GM06990 (cell line): ENCODE measurements around the gene C20orf204.

Experiments used
- DNase-seq: peaks from one replicate; pipeline ENCODE4 v3.0.0-alpha.2; 2011; ENCODE audit not compliant: insufficient read length; ENCODE audit errors: extremely low read depth
- H3K27me3 ChIP-seq: replicated peaks from 2 replicates; pipeline ENCODE4 v1.6.0; 2011; ENCODE audit warnings: low read length; ENCODE audit not compliant: control insufficient read depth, insufficient read depth
- H3K36me3 ChIP-seq: 2 replicates; pipeline ENCODE4 v1.5.1; 2011; ENCODE audit warnings: low read length; ENCODE audit not compliant: control insufficient read depth, insufficient read depth
- H3K4me3 ChIP-seq: replicated peaks from 2 replicates; pipeline ENCODE4 v1.5.1; 2011; ENCODE audit warnings: low read depth, mild to moderate bottlenecking, control low read depth, low read length
- TF ChIP-seq, protein P1 (sequence below): IDR thresholded peaks from 2 replicates; pipeline ENCODE4 v1.5.1; 2011; ENCODE audit warnings: low read length, control low read depth, mild to moderate bottlenecking, inconsistent platforms; ENCODE audit not compliant: insufficient read depth, poor library complexity, severe bottlenecking

Gene C20orf204

DNA sequence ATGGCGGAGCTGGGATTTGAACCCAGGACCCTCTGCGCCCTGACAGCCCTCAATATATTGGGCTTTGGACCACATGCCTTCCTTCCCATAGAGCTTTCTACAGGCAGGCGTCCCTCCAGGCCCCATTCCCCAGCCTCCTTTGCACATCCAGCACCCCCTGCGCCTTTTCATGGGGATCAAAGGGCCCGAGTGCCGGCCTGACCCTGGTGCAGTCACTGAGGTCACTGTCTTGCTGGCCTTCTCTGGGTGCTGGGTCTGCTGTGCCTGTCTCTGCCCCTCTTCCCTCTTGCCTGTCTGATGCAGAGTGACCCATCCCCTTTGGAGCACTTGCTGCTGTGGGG is 45.6 kb downstream of the C20orf204 start:
- no peak overlapping the region for H3K4me3 ChIP-seq
- TF ChIP-seq, protein P1, sequence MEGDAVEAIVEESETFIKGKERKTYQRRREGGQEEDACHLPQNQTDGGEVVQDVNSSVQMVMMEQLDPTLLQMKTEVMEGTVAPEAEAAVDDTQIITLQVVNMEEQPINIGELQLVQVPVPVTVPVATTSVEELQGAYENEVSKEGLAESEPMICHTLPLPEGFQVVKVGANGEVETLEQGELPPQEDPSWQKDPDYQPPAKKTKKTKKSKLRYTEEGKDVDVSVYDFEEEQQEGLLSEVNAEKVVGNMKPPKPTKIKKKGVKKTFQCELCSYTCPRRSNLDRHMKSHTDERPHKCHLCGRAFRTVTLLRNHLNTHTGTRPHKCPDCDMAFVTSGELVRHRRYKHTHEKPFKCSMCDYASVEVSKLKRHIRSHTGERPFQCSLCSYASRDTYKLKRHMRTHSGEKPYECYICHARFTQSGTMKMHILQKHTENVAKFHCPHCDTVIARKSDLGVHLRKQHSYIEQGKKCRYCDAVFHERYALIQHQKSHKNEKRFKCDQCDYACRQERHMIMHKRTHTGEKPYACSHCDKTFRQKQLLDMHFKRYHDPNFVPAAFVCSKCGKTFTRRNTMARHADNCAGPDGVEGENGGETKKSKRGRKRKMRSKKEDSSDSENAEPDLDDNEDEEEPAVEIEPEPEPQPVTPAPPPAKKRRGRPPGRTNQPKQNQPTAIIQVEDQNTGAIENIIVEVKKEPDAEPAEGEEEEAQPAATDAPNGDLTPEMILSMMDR = no peak

DNA sequence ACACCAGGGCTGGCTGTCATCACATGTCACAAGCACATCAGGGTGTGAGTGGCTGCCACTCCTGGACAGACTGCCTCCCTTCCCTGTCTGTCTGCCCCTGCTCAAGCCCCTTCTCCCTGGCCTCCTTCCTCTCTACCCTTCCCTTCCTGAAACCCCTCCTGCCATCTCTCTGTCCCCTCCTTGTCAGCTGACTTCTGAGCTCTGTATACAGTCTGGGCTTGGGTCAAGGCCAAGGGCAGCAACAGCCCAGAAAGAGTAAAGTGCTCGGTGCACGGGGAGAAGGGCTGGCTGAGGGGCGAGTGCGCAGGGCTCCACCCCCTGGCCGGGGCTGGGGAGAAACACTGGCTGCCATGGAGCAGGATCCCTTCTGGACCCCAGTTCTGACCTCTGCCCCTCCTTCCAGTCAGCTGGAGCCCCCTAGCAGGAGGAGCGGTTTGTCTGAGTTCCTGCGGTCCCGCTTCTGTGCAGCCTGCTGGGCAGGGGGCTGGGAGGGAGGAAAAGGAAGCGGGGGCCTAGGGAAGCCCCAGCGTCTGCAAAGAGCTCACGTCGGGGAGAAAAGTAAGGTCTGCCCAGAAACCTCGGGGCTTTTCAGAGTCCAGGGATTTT is 46.2 kb downstream of the C20orf204 start:
- no peak for DNase-seq
- no peaks in the 10 kb centered on the region for H3K36me3 ChIP-seq
- peaks cover 4% of the 10 kb centered on the region for H3K27me3 ChIP-seq
- TF ChIP-seq, protein P1 = no peak
- H3K4me3 ChIP-seq = no peak overlapping the region

More for the DNA sequence above, 45.6 kb downstream of the C20orf204 start:
- DNase-seq = no peak
- no peaks in the 10 kb centered on the region for H3K36me3 ChIP-seq
- H3K27me3 ChIP-seq = peaks cover 4% of the 10 kb centered on the region

DNA sequence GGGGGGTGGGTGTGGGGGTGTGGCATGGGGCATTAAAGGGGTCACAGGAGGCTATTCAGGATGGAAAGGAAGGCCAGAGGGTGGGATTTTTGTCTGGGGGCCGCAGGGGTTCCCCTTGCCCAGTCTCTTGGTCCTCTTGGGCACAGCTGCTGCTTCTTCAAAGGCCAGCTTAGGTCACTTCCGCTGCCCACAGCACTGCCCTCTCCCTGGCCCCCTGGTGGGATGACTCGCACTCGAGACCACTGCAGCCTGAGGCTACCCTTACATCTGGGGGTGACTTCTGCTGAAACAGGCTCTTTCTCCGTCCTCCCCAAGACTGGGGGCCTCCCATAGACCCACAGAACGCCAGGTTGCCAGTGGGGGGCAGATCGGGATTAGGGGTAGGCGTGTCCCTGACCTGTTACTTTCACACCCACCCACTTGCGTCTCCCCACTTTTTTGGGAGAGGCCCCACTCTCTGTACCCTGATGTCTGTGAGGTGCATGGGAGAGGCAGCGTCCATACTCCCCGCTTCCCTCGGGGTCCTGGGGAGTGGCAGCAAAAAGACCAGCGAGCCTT is 46.9 kb downstream of the C20orf204 start:
- Histone ChIP-seq H3K4me3 (peak overlapping the region; percentile 28), H3K27me3 (peaks cover 4% of the 10 kb centered on the region), H3K36me3 (no peaks in the 10 kb centered on the region)
- TF ChIP-seq, protein P1 = no peak
- DNase-seq = no peak

DNA sequence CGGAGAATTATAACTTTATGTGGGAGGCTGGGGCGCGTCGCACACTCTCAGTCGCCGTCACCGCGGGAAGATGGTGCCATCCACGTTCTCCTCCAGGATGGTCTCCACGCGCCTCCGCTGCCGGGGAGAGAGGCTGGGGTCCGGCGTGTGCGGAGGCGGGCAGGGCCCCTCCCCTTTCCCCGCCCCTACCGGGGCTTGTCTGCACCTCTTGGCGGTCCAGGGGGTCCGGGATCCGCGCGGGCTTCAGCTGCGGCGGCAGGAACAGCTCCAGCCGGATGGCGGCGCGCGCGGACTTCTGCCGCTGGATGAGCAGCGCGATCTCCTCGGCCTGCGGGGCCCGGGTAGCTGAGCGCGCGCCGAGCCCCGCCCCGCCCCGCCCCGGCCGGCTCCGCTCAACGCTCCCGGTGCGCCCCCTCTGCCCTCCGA is 47.4 kb downstream of the C20orf204 start:
- Histone ChIP-seq H3K27me3 (peaks cover 4% of the 10 kb centered on the region), H3K36me3 (no peaks in the 10 kb centered on the region), H3K4me3 (peak overlapping the region; percentile 37)
- peak; percentile 73 for DNase-seq
- TF ChIP-seq, protein P1 = peak; percentile 67

DNA sequence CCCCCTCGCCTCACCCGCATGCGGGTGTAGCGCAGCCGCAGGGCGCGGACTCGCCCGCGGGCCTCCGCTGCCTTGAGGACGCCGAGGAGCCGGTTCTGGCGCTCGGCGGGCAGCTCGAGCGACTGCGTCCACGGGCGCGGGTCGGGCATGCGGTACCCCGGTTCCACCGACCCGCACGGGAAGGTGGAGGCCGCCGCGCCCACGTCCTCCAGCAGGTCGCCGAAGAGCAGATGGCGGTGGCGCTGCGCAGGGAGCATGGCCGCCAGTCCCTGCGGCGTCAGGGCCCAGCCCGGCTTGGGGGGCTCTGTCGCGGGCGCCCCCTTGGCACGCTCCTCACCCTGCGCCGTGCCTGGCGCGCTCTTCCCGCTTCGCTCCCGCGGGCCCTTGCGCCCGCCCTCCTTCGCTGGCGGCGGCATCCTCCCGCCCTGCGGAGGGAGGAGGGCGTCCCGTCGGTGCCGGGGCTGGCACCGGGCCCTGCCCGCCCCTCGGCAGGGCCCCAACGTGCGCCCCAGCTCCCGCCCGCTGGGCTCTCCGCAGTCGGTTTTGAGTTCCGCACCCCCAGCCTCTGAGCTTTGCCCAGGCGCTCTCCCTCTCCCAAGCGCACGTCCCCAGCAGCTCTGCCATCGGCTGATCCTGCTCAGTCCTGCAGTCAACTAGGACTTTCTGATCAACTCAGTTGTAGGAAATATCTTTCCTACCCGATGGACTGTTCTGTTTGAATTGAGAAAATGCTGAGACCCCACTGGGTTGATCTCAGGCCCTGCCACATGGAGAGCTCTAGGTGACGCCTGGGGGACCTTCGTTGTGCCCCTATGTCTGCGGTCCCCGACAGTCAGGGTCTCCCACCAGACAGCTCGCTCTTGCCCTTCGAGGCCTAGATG is 48.1 kb downstream of the C20orf204 start, which contains the start of gene LKAAEAR1:
Gene LKAAEAR1, minus strand, starts transcription at position 595 of the 881 bp plus-strand sequence. Its CDS starts 179 bp downstream, at position 416.
- TF ChIP-seq, protein P1 = no peak
- DNase-seq = no peak
- H3K36me3 ChIP-seq = no peaks in the 10 kb centered on the region
- H3K4me3 ChIP-seq = peak within 1 kb of the TSS; percentile 37
- peaks cover 4% of the 10 kb centered on the region for H3K27me3 ChIP-seq
